SK-N-MC (cell line): ENCODE results near the gene TXNRD1.

Source experiments
- EZH2 ChIP-seq: fragments of 200-600 bp; sonication (generic); IDR thresholded peaks from one replicate; pipeline ENCODE4 v1.6.1; 2017; ENCODE audit warnings: antibody characterized with exemption
- FOXP2 ChIP-seq: optimal IDR thresholded peaks from 2 replicates; pipeline ENCODE3; 2011; ENCODE audit warnings: mild to moderate bottlenecking, moderate library complexity; ENCODE audit not compliant: insufficient read depth; ENCODE audit errors: extremely low read length, control extremely low read depth
- POLR2AphosphoS5 ChIP-seq: IDR thresholded peaks from 2 replicates; pipeline ENCODE4 v1.6.1; 2012; ENCODE audit warnings: mild to moderate bottlenecking, low read depth, low read length, borderline replicate concordance

DNA sequence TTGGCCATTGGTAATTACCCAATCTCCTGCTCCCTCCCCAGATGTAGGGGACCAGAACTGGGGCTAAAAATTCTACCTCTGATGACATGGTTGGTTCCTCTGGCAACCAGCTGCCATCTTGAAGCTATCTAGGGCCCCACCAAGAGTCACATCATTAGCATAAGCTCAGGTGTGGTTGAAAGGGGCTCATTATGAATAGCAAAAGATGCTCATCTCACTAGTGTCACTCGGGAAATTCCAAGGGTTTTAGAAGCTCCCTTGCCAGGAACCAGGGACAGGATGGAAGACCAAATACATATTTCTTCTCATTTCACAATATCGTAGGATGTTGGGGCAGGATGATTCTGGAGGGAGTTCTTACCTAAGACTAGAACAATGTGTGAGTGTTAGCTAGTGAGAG is 126.6 kb downstream of the TXNRD1 start:
- TF ChIP-seq POLR2AphosphoS5 (no peak), EZH2 (no peak), FOXP2 (no peak)
